Mammary epithelial cell (primary cell): ENCODE measurements around the gene TNS1.

Source experiments
- CTCF ChIP-seq, 2 donors: IDR thresholded peaks in 1 of 2; conservative IDR thresholded peaks in 1 of 2; 2 replicates each; pipeline ENCODE4 v1.5.1; 2011 to 2012; ENCODE audit warnings: inconsistent platforms in 2 of 2, low read length in 2 of 2, mild to moderate bottlenecking in 2 of 2, control low read depth in 1 of 2, low read depth in 1 of 2; ENCODE audit not compliant: insufficient read depth in 1 of 2; ENCODE audit errors: extremely low read depth in 1 of 2
- EZH2 ChIP-seq: IDR thresholded peaks from 2 replicates; pipeline ENCODE4 v1.6.1; 2012; ENCODE audit warnings: low read length, inconsistent platforms, borderline replicate concordance

- TF ChIP-seq CTCF (conservative IDR thresholded peaks at IDR 0.05 in 1 of 2, IDR thresholded peaks at IDR 0.05 in 1 of 2; ENCODE audit: extremely low read depth in 1 of 2, insufficient read depth in 1 of 2, low read depth in 1 of 2, low read length in 2 of 2) (no peak), EZH2 (no peak)
Observed at GRCh38 chr2:217828336-217828735, 174.5 kb downstream of the TNS1 start.
